Parathyroid adenoma (tissue), 2 donors: ENCODE measurements around the gene IFRD2.
A peak's percentile ranks its signal among the peaks of the same experiment; 100 is the strongest.
"Not testable (repeated sequence)": the region's sequence is repeated elsewhere in the genome, so short reads cannot be mapped to it uniquely, and the experiment has no call there.

ENCODE experiments used
- H2AFZ ChIP-seq: fragments of 300-600 bp; sonication (generic); one replicate; pipeline ENCODE4 v1.7.0; 2017; ENCODE audit warnings: antibody characterized with exemption, mild to moderate bottlenecking
- H3K27ac ChIP-seq: fragments of 300-600 bp; sonication (generic); one replicate; pipeline ENCODE4 v1.7.0; 2017
- H3K27me3 ChIP-seq: fragments of 300-600 bp; sonication (generic); one replicate; pipeline ENCODE4 v1.7.0; 2017; ENCODE audit warnings: low read length; ENCODE audit not compliant: control insufficient read depth, insufficient read depth
- H3K36me3 ChIP-seq: fragments of 300-600 bp; sonication (generic); one replicate; pipeline ENCODE4 v1.7.0; 2017; ENCODE audit warnings: low read length; ENCODE audit not compliant: control insufficient read depth, insufficient read depth
- H3K4me1 ChIP-seq: fragments of 300-600 bp; sonication (generic); one replicate; pipeline ENCODE4 v1.7.0; 2017; ENCODE audit warnings: control low read depth
- H3K4me2 ChIP-seq: fragments of 300-600 bp; sonication (generic); one replicate; pipeline ENCODE4 v1.7.0; 2017; ENCODE audit warnings: low read length
- H3K4me3 ChIP-seq: fragments of 300-600 bp; sonication (generic); one replicate; pipeline ENCODE4 v1.7.0; 2017; ENCODE audit warnings: low read depth, low read length
- H3K79me2 ChIP-seq: fragments of 300-600 bp; sonication (generic); one replicate; pipeline ENCODE4 v1.7.0; 2017; ENCODE audit warnings: control low read depth
- H3K9ac ChIP-seq: fragments of 300-600 bp; sonication (generic); one replicate; pipeline ENCODE4 v1.7.0; 2017; ENCODE audit warnings: mild to moderate bottlenecking
- H3K9me3 ChIP-seq: fragments of 300-600 bp; sonication (generic); one replicate; pipeline ENCODE4 v1.7.0; 2017; ENCODE audit warnings: low read length; ENCODE audit not compliant: control insufficient read depth
- TF ChIP-seq, protein P1 (sequence below): fragments of 300-600 bp; sonication (generic); IDR thresholded peaks from one replicate; pipeline ENCODE4 v1.7.0; 2017; ENCODE audit warnings: antibody characterized with exemption, mild to moderate bottlenecking
- donor health status: primary hyperparathyroidism.

Gene IFRD2

DNA sequence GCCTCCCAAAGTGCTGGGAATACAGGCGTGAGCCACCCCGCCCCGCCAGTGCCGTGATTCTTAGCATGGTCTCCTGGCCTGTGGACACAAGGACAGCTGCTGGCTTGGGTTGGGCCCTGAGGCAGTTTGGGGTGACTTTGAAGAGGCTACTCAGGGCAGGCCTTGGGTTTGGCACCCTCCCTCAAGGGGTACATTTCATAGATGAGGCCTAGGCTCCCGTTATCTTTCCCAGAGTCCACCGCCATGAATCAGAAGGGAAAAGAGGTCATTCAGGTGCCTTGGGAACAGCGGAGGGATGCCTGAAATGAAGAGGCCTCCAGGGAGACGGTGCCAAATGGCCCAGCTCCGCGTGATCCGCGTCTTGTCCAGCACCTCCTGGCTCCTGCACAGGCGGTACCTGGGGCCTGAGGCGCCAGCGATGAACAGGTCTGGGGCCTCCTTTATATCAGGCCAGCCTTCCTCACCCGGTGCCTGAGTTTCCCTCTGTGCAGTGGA lies 46.9 kb downstream of the IFRD2 start:
- Histone ChIP-seq H3K27me3 (no peaks in the 10 kb centered on the region), H3K4me3 (peak overlapping the region; percentile 29), H3K36me3 (no peaks in the 10 kb centered on the region), H3K4me2 (peak overlapping the region; percentile 83), H3K4me1 (peaks cover 74% of the 10 kb centered on the region), H3K9me3 (no peaks in the 10 kb centered on the region), H3K79me2 (peaks cover 83% of the 10 kb centered on the region), H2AFZ (no peak overlapping the region), H3K9ac (no peak overlapping the region), H3K27ac (peak overlapping the region; percentile 97)
- TF ChIP-seq, protein P1, sequence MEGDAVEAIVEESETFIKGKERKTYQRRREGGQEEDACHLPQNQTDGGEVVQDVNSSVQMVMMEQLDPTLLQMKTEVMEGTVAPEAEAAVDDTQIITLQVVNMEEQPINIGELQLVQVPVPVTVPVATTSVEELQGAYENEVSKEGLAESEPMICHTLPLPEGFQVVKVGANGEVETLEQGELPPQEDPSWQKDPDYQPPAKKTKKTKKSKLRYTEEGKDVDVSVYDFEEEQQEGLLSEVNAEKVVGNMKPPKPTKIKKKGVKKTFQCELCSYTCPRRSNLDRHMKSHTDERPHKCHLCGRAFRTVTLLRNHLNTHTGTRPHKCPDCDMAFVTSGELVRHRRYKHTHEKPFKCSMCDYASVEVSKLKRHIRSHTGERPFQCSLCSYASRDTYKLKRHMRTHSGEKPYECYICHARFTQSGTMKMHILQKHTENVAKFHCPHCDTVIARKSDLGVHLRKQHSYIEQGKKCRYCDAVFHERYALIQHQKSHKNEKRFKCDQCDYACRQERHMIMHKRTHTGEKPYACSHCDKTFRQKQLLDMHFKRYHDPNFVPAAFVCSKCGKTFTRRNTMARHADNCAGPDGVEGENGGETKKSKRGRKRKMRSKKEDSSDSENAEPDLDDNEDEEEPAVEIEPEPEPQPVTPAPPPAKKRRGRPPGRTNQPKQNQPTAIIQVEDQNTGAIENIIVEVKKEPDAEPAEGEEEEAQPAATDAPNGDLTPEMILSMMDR, result no peak

DNA sequence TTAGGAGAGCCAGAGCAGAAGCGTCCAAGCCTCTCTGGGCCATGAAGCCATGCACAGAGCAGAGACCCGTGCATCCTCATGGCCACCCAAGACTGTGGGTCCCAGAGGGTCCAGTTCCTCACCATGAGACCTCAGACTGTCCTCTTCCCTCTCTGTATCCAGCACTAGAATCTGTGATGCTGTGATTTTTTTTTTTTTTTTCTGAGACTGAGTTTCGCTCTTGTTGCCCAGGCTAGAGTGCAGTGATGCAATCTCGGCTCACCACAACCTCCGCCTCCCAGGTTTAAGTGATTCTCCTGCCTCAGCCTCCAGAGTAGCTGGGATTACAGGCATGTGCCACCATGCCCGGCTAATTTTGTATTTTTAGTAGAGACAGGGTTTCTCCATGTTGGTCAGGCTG lies 47.4 kb downstream of the IFRD2 start:
- Histone ChIP-seq H3K79me2 (peaks cover 83% of the 10 kb centered on the region), H3K4me1 (peaks cover 71% of the 10 kb centered on the region), H3K27ac (peak overlapping the region; percentile 97)
- not testable (repeated sequence) for H3K9ac ChIP-seq, H2AFZ ChIP-seq, H3K9me3 ChIP-seq, H3K4me2 ChIP-seq, H3K27me3 ChIP-seq, H3K36me3 ChIP-seq, H3K4me3 ChIP-seq

DNA sequence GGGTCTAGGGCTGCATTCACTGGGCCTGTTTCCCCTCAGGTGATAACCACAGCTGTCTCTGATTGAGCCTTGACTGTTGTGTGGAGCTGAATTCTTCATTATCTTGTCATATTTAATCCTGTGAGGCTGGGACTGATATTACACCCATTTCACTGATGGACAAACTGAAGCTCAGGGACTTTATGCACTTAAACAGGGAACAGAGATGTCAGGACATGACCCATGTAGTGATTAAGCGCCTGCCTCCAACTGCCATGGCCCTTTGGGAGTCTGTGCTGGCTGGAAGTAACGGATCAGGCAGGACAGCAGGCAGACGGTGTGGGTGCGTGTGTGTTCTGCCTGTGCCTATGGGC lies 48.7 kb downstream of the IFRD2 start:
- TF ChIP-seq, protein P1, result no peak
- Histone ChIP-seq H3K9me3 (no peaks in the 10 kb centered on the region), H3K4me2 (no peak overlapping the region), H3K36me3 (no peaks in the 10 kb centered on the region), H3K9ac (no peak overlapping the region), H3K79me2 (peaks cover 83% of the 10 kb centered on the region), H3K4me3 (no peak overlapping the region), H3K4me1 (peaks cover 73% of the 10 kb centered on the region), H3K27me3 (no peaks in the 10 kb centered on the region), H3K27ac (peak overlapping the region; percentile 97), H2AFZ (no peak overlapping the region)

DNA sequence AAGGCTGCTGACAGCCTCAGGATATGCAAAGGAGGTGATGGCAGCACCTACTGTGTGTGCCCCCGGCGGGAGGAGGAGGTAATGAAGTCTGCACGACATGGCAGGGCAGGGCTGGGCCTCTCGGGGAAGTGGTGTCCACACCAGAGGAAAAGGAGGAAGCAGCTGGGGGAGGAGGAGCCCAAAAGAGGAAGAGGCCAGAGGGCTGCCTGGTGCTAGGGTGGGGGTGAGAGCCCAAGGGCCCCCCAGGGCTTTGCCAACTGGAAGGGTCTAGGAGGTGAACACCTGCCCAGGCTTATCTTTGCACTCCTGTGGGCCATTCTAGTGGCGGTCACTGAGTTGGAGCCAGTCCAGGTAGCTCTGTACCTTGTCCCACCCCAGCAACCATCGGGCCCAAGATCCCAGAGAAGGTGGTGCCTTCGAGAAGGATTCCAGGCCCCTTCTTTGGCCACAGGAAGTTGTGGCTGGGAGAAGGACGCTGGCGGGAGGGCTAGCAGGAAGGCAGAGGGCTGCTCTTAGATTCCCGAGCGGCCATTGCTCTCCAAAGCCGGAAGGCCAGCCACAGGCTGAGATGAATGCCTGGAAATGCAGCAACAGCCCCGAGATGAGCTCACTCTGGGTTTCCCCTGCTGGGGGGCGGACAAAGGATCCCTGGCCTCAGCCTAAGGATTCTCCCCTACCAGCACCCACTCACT lies 49.2 kb downstream of the IFRD2 start:
- peaks cover 73% of the 10 kb centered on the region for H3K4me1 ChIP-seq
- H3K9ac ChIP-seq, result no peak overlapping the region
- H3K27me3 ChIP-seq, result no peaks in the 10 kb centered on the region
- H3K27ac ChIP-seq, result peak overlapping the region; percentile 97
- no peaks in the 10 kb centered on the region for H3K9me3 ChIP-seq
- peaks cover 77% of the 10 kb centered on the region for H3K79me2 ChIP-seq
- no peak overlapping the region for H2AFZ ChIP-seq
- H3K4me2 ChIP-seq, result no peak overlapping the region
- TF ChIP-seq, protein P1, result no peak
- no peaks in the 10 kb centered on the region for H3K36me3 ChIP-seq
- H3K4me3 ChIP-seq, result no peak overlapping the region

DNA sequence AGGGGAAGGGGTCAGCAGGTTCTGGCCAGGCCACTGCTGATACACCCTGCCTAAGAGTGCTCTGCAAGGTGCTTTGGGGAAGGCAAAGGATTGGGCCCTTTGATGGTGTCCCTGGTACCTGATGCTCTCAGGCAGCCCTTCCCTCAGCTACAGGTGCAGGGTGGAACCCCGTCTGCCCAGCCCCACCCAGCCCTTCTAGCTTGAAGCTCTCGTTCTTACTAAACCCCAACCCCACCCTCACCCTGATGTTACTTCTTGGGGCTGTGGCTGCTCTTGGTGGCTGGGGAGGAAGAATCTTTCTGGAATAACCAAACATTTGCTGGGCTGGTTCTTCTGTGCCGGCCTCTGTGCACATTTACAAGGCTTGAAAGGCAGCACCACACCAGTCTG lies 49.9 kb downstream of the IFRD2 start:
- Histone ChIP-seq H3K27ac (peak overlapping the region; percentile 97), H3K4me2 (no peak overlapping the region), H3K79me2 (peaks cover 75% of the 10 kb centered on the region), H3K4me3 (no peak overlapping the region), H3K9ac (no peak overlapping the region), H3K36me3 (no peaks in the 10 kb centered on the region), H2AFZ (no peak overlapping the region), H3K27me3 (no peaks in the 10 kb centered on the region), H3K9me3 (no peaks in the 10 kb centered on the region), H3K4me1 (peaks cover 67% of the 10 kb centered on the region)
- TF ChIP-seq, protein P1, result no peak
